HepG2 (cell line): Measurements from ENCODE around the gene NDST1. TPM values are rescaled to one million over a fixed set of nuclear protein-coding genes. Genes with fewer than 3 reads are reported as not detected.

Experiments used
- ARID5B ChIP-seq: IDR thresholded peaks from 2 replicates; pipeline ENCODE4 v1.4.0; 2020; ENCODE audit warnings: mild to moderate bottlenecking, missing genetic modification reagents
- ATF1 ChIP-seq: IDR thresholded peaks from 2 replicates; pipeline ENCODE4 v1.6.1; 2016; ENCODE audit warnings: mild to moderate bottlenecking, control low read depth
- DPF2 ChIP-seq: sonication (generic); formaldehyde crosslinking; IDR thresholded peaks from 2 replicates; pipeline ENCODE4 v1.4.0; 2020; ENCODE audit warnings: mild to moderate bottlenecking, low read depth, missing genetic modification reagents, borderline replicate concordance
- EZH2 ChIP-seq: conservative IDR thresholded peaks from 2 replicates; pipeline ENCODE4 v1.6.1; 2012; ENCODE audit warnings: mild to moderate bottlenecking, low read depth, low read length, moderate library complexity
- FOXA3 ChIP-seq: IDR thresholded peaks from 2 replicates; pipeline ENCODE4 v1.6.1; 2016; ENCODE audit warnings: missing genetic modification reagents, missing compliant biosample characterization
- MATR3 ChIP-seq: sonication (generic); formaldehyde crosslinking; IDR thresholded peaks from 2 replicates; pipeline ENCODE4 v1.4.0; 2020; ENCODE audit warnings: missing genetic modification reagents
- MLLT10 ChIP-seq: sonication (generic); formaldehyde crosslinking; IDR thresholded peaks from 2 replicates; pipeline ENCODE4 v1.4.0; 2020; ENCODE audit warnings: missing genetic modification reagents
- RARA ChIP-seq: IDR thresholded peaks from 2 replicates; pipeline ENCODE4 v1.6.1; 2016; ENCODE audit warnings: missing genetic modification reagents, missing compliant biosample characterization
- ZNF430 ChIP-seq: sonication (generic); formaldehyde crosslinking; IDR thresholded peaks from 2 replicates; pipeline ENCODE4 v1.9.0; 2021; ENCODE audit warnings: mild to moderate bottlenecking, missing genetic modification reagents
- ZNF614 ChIP-seq: IDR thresholded peaks from 2 replicates; pipeline ENCODE4 v1.6.1; 2018; ENCODE audit warnings: missing biosample characterization, missing genetic modification reagents, inconsistent platforms, borderline replicate concordance
- ZNF883 ChIP-seq: sonication (generic); formaldehyde crosslinking; IDR thresholded peaks from 2 replicates; pipeline ENCODE4 v1.5.1; 2020; ENCODE audit warnings: mild to moderate bottlenecking, missing genetic modification reagents; ENCODE audit errors: not compliant biosample characterization
- polyA plus RNA-seq, 8 experiments: library from polyadenylated mRNA; depleted of rRNA in 3 of 8; stranded (reverse) in 7 of 8; unstranded in 1 of 8; fragments of >200 nt; fragmentation: Illumina TruSeq in 4 of 8; extraction: Trizol in 4 of 8; gene quantifications; 2 replicates each; pipeline versions ENCODE4 v1.2.1 to v1.2.3, GENCODE V29; 2011 to 2016; ENCODE audit warnings: low read depth in 4 of 8, missing spikeins in 1 of 8, mixed read lengths in 1 of 8; ENCODE audit not compliant: insufficient read depth in 1 of 8
- total RNA-seq, 5 experiments: library from RNA; depleted of rRNA; stranded (reverse); fragments of >200 nt; fragmentation: Illumina TruSeq; extraction: Trizol; gene quantifications; 2 replicates each; pipeline ENCODE4 v1.2.3, GENCODE V29; 2016; ENCODE audit warnings: low read depth in 1 of 5
- TF ChIP-seq, protein P1 (sequence below): sonication (generic); formaldehyde crosslinking; IDR thresholded peaks from 2 replicates; pipeline ENCODE4 v1.4.0; 2020; ENCODE audit warnings: mild to moderate bottlenecking, missing genetic modification reagents
- TF ChIP-seq, protein P2 (sequence below): sonication (generic); formaldehyde crosslinking; IDR thresholded peaks from 2 replicates; pipeline ENCODE4 v1.4.0; 2020; ENCODE audit warnings: missing genetic modification reagents
- TF ChIP-seq, protein P3 (sequence below): sonication (generic); formaldehyde crosslinking; IDR thresholded peaks from 2 replicates; pipeline ENCODE4 v1.4.0; 2020; ENCODE audit warnings: missing genetic modification reagents, borderline replicate concordance

Gene NDST1
- total and polyA plus RNA-seq, 2 of the 13 experiments (the other 11 are each of a cell fraction or from before 2014, with no cell fraction given), result 23.8 to 26.2 TPM

DNA sequence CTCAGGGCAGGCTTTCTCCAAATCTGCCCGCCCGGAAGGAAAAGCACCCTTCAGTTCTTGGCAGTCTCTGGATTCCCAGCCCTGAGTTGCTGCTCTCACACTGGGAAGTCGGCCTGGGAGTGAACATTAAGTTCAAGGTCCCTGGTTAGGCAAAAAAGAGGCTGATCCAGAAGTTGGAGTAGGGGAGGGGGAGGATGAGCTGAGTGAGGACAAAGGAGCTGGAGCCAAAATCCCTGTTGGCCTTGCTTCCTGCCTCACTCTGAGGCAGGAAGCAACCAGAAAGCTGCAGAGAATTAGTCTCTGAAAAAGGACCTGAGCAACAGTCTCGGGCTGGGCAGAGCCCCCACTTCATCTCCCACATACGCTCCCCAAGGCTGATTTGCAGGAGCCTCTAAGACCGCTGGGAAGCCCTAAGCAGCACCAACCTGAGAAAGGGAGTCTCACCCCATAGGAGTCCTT lies 43.3 kb upstream of the NDST1 start (continued):
- TF ChIP-seq, protein P1, sequence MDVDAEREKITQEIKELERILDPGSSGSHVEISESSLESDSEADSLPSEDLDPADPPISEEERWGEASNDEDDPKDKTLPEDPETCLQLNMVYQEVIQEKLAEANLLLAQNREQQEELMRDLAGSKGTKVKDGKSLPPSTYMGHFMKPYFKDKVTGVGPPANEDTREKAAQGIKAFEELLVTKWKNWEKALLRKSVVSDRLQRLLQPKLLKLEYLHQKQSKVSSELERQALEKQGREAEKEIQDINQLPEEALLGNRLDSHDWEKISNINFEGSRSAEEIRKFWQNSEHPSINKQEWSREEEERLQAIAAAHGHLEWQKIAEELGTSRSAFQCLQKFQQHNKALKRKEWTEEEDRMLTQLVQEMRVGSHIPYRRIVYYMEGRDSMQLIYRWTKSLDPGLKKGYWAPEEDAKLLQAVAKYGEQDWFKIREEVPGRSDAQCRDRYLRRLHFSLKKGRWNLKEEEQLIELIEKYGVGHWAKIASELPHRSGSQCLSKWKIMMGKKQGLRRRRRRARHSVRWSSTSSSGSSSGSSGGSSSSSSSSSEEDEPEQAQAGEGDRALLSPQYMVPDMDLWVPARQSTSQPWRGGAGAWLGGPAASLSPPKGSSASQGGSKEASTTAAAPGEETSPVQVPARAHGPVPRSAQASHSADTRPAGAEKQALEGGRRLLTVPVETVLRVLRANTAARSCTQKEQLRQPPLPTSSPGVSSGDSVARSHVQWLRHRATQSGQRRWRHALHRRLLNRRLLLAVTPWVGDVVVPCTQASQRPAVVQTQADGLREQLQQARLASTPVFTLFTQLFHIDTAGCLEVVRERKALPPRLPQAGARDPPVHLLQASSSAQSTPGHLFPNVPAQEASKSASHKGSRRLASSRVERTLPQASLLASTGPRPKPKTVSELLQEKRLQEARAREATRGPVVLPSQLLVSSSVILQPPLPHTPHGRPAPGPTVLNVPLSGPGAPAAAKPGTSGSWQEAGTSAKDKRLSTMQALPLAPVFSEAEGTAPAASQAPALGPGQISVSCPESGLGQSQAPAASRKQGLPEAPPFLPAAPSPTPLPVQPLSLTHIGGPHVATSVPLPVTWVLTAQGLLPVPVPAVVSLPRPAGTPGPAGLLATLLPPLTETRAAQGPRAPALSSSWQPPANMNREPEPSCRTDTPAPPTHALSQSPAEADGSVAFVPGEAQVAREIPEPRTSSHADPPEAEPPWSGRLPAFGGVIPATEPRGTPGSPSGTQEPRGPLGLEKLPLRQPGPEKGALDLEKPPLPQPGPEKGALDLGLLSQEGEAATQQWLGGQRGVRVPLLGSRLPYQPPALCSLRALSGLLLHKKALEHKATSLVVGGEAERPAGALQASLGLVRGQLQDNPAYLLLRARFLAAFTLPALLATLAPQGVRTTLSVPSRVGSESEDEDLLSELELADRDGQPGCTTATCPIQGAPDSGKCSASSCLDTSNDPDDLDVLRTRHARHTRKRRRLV (CRISPR knock-in tag), result no peak
- TF ChIP-seq ARID5B (CRISPR knock-in tag) (0 out of 2 replicates have a peak, but pooled peaks have one; percentile 16), MATR3 (no peak), ZNF430 (CRISPR knock-in tag) (no peak), MLLT10 (CRISPR knock-in tag) (no peak), FOXA3 (CRISPR knock-in tag) (no peak), DPF2 (CRISPR knock-in tag) (no peak), ZNF614 (no peak), RARA (CRISPR knock-in tag) (peak; percentile 59; the same call in 1 of the 2 replicates), ZNF883 (CRISPR knock-in tag) (no peak), ATF1 (no peak), EZH2 (no peak)
- TF ChIP-seq, protein P2, sequence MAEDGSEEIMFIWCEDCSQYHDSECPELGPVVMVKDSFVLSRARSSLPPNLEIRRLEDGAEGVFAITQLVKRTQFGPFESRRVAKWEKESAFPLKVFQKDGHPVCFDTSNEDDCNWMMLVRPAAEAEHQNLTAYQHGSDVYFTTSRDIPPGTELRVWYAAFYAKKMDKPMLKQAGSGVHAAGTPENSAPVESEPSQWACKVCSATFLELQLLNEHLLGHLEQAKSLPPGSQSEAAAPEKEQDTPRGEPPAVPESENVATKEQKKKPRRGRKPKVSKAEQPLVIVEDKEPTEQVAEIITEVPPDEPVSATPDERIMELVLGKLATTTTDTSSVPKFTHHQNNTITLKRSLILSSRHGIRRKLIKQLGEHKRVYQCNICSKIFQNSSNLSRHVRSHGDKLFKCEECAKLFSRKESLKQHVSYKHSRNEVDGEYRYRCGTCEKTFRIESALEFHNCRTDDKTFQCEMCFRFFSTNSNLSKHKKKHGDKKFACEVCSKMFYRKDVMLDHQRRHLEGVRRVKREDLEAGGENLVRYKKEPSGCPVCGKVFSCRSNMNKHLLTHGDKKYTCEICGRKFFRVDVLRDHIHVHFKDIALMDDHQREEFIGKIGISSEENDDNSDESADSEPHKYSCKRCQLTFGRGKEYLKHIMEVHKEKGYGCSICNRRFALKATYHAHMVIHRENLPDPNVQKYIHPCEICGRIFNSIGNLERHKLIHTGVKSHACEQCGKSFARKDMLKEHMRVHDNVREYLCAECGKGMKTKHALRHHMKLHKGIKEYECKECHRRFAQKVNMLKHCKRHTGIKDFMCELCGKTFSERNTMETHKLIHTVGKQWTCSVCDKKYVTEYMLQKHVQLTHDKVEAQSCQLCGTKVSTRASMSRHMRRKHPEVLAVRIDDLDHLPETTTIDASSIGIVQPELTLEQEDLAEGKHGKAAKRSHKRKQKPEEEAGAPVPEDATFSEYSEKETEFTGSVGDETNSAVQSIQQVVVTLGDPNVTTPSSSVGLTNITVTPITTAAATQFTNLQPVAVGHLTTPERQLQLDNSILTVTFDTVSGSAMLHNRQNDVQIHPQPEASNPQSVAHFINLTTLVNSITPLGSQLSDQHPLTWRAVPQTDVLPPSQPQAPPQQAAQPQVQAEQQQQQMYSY (CRISPR knock-in tag), result no peak
- TF ChIP-seq, protein P3, sequence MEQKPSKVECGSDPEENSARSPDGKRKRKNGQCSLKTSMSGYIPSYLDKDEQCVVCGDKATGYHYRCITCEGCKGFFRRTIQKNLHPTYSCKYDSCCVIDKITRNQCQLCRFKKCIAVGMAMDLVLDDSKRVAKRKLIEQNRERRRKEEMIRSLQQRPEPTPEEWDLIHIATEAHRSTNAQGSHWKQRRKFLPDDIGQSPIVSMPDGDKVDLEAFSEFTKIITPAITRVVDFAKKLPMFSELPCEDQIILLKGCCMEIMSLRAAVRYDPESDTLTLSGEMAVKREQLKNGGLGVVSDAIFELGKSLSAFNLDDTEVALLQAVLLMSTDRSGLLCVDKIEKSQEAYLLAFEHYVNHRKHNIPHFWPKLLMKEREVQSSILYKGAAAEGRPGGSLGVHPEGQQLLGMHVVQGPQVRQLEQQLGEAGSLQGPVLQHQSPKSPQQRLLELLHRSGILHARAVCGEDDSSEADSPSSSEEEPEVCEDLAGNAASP (CRISPR knock-in tag), result no peak
